GF-D8 (cell line): Measurements from ENCODE around the gene COL9A3.

Source experiments
- DNase-seq: peaks from one replicate; lab custom pipeline; 2025; lab: John Stamatoyannopoulos, UW

The COL9A3 gene

GRCh38 chr20:62796699-62797491 is 20.0 kb upstream of the COL9A3 start:
- DNase-seq: no peak

- DNase-seq: no peak
Observed at GRCh38 chr20:62797671-62798532, 18.9 kb upstream of the COL9A3 start.

- no peak for DNase-seq
Observed at GRCh38 chr20:62799036-62799435, 17.8 kb upstream of the COL9A3 start.

GRCh38 chr20:62799459-62799858 is 17.4 kb upstream of the COL9A3 start:
- DNase-seq: no peak

- DNase-seq: no peak
Observed at GRCh38 chr20:62799873-62800272, 17.0 kb upstream of the COL9A3 start.

- DNase-seq: no peak
Observed at GRCh38 chr20:62800314-62801259, 16.3 kb upstream of the COL9A3 start.

- DNase-seq: no peak
Observed at GRCh38 chr20:62801284-62802010, 15.4 kb upstream of the COL9A3 start.

GRCh38 chr20:62802026-62802712 is 14.7 kb upstream of the COL9A3 start:
- DNase-seq: no peak

- no peak for DNase-seq
Observed at GRCh38 chr20:62804021-62804626, 12.7 kb upstream of the COL9A3 start.

GRCh38 chr20:62804627-62805154 is 12.2 kb upstream of the COL9A3 start, which contains the start of gene OGFR:
OGFR (plus strand) TSS chr20:62804835; CDS start chr20:62804860, 25 bp downstream.
- no peak for DNase-seq

- DNase-seq: no peak
Observed at GRCh38 chr20:62805155-62805710, 11.6 kb upstream of the COL9A3 start.

GRCh38 chr20:62805711-62806382 is 11.0 kb upstream of the COL9A3 start:
- peak; percentile 23 for DNase-seq

- no peak for DNase-seq
Observed at GRCh38 chr20:62806383-62807050, 10.3 kb upstream of the COL9A3 start.

GRCh38 chr20:62807444-62808210 is 9.2 kb upstream of the COL9A3 start:
- no peak for DNase-seq

GRCh38 chr20:62808211-62808865 is 8.5 kb upstream of the COL9A3 start:
- no peak for DNase-seq

- no peak for DNase-seq
Observed at GRCh38 chr20:62809530-62810428, 7.1 kb upstream of the COL9A3 start.
